Measurements from ENCODE around the gene TAF1.
"Not testable (repeated sequence)": the region's sequence is repeated elsewhere in the genome, so short reads cannot be mapped to it uniquely, and the experiment has no call there.

TAF1 gene

DNA sequence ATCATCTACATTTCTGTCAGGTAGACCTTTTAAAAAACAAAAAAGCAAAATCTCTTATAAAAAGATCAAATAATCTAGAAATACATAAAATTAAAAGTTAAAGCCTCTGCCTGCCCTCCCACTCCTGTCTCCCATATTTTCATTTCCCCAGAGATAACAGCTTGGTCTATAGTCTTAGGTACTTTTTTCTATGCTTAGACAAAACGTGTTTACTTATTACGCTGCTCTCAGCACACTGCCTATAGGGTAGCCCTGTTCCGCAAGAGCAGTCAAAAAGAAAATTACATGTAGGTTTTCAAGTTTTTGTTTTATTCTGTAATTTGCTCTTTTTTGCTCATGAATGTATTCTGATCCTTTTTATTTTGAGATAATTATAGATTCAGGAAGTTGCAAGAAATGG is 73.3 kb downstream of the TAF1 start:
- TF ChIP-seq, protein P1, sequence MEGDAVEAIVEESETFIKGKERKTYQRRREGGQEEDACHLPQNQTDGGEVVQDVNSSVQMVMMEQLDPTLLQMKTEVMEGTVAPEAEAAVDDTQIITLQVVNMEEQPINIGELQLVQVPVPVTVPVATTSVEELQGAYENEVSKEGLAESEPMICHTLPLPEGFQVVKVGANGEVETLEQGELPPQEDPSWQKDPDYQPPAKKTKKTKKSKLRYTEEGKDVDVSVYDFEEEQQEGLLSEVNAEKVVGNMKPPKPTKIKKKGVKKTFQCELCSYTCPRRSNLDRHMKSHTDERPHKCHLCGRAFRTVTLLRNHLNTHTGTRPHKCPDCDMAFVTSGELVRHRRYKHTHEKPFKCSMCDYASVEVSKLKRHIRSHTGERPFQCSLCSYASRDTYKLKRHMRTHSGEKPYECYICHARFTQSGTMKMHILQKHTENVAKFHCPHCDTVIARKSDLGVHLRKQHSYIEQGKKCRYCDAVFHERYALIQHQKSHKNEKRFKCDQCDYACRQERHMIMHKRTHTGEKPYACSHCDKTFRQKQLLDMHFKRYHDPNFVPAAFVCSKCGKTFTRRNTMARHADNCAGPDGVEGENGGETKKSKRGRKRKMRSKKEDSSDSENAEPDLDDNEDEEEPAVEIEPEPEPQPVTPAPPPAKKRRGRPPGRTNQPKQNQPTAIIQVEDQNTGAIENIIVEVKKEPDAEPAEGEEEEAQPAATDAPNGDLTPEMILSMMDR (conservative IDR thresholded peaks at IDR 0.05; ENCODE audit: low read depth), result no peak
- CTCF ChIA-PET, result no interaction called here
- POLR2A ChIA-PET (ENCODE audit: low non-redundant PET), result no interaction called here
- no peak for DNase-seq (ENCODE audit: low spot score)
- no peak overlapping the region for H3K27ac ChIP-seq

DNA sequence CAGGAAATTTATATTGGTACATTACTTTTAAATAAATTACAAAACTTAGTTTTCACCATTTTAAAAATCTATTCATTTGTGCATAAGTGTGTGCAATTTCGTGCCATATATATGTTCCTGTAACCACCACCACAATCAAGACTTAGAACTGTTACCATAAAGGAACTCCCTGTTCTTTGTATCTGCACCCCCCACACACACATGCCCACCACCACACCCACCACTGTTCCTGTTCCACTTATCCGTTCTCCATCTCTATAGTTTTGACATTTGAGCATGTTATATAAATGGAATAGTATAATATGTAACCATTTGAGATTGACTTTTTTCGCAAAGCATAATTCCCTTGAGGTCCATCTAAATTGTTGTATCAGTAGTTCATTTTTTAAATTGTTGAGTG is 73.7 kb downstream of the TAF1 start:
- H3K27ac ChIP-seq, result no peak overlapping the region
- ChIA-PET CTCF (no interaction called here), POLR2A (ENCODE audit: low non-redundant PET) (no interaction called here)
- TF ChIP-seq, protein P1 (conservative IDR thresholded peaks at IDR 0.05; ENCODE audit: low read depth), result no peak
- DNase-seq (ENCODE audit: low spot score), result no peak

GRCh38 chrX:71440401-71440800 is 74.2 kb downstream of the TAF1 start:
- ChIA-PET POLR2A (ENCODE audit: low non-redundant PET) (no interaction called here), CTCF (no interaction called here)
- DNase-seq (ENCODE audit: low spot score), result no peak
- TF ChIP-seq, protein P1 (conservative IDR thresholded peaks at IDR 0.05; ENCODE audit: low read depth), result no peak
- H3K27ac ChIP-seq, result no peak overlapping the region

DNA sequence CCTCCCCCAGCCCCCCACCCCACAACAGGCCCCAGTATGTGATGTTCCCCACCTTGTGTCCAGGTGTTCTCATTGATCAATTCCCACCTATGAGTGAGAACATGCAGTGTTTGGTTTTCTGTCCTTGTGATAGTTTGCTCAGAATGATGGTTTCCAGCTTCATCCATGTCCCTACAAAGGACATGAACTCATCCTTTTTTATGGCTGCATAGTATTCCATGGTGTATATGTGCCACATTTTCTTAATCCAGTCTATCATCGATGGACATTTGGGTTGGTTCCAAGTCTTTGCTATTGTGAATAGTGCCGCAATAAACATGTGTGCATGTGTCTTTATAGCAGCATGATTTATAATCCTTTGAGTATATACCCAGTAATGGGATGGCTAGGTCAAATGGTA is 75.7 kb downstream of the TAF1 start:
- POLR2A ChIA-PET (ENCODE audit: low non-redundant PET); H3K27ac ChIP-seq; CTCF ChIA-PET; DNase-seq (ENCODE audit: low spot score): not testable (repeated sequence)

DNA sequence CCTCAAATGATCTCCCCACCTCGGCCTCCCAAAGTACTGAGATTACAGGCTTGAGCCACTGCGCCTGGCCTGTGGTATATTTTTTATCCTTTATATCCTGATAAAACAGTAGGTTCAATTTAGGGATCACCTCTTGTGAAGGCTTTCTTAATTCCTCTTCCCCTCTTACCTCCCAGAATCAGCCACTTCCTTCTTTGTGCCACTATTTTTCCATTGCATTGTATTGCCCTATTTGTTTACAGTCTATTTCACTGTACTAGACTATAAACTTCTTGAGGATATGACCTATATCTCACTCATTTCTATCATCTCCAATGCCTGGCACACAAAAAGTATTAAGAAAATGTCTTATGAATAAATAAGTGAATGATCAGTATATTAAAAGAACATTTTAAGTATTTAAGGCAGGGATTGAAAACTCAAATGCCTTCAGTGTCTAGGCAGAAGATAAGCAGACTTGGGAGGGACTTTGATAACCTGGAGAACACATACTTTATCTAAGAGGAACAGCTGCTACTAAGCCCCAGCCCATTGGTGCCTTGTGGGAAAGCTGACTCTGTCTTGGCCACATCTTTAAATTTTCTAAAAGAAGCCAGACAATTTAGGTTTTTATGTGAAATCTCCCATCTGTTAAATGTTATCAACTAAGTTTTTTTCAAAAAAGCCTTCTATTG is 84.4 kb downstream of the TAF1 start:
- DNase-seq (ENCODE audit: low spot score), result no peak
- no peak overlapping the region for H3K27ac ChIP-seq
- TF ChIP-seq, protein P1 (conservative IDR thresholded peaks at IDR 0.05; ENCODE audit: low read depth), result no peak
- ChIA-PET POLR2A (ENCODE audit: low non-redundant PET) (no interaction called here), CTCF (no interaction called here)

- CTCF ChIA-PET, result not testable (repeated sequence)
Measured at GRCh38 chrX:71451518-71451917, 85.4 kb downstream of the TAF1 start.

DNA sequence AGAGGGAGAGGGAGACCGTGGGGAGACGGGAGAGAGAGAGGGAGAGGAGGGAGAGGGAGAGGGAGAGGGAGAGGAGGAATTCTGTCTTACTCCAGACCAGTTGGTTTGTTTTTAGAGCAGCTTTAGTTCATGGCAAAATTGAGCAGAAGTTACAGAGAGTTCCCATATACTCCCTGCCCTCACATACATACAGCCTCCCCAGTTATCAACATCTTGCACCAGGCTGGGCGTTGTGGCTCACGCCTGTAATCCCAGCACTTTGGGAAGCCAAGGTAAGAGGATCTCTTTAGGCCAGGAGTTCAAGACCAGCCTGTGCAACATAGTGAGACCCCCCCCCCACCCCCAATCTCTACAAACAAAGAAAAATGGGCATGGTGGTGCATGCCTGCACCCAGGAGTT is 86.9 kb downstream of the TAF1 start:
- ChIA-PET POLR2A (ENCODE audit: low non-redundant PET) (no interaction called here), CTCF (no interaction called here)
- no peak overlapping the region for H3K27ac ChIP-seq
- DNase-seq (ENCODE audit: low spot score), result no peak
- TF ChIP-seq, protein P1 (conservative IDR thresholded peaks at IDR 0.05; ENCODE audit: low read depth), result no peak

More at GRCh38 chrX:71451518-71451917, 85.4 kb downstream of the TAF1 start:
- H3K27ac ChIP-seq; POLR2A ChIA-PET (ENCODE audit: low non-redundant PET); DNase-seq (ENCODE audit: low spot score): not testable (repeated sequence)

DNA sequence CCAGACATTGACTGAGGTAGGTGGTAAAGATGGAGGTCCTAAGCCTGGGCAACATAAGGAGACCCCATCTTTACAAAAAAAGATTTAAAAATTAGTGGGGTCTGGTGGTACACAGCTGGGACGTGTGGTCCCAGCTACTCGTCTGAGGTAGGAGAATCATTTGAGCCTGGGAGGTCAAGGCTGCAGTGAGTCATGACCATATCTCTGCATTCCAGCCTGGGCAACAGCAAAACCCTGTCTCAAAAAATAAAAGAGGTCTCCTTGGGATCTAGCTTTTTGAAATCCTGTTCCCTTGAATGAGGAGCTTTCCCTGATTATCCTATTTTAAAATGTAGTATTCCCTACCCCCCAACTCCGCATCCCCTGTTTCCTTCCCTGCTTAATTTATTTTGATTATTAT is 88.1 kb downstream of the TAF1 start:
- no peak overlapping the region for H3K27ac ChIP-seq
- ChIA-PET CTCF (no interaction called here), POLR2A (ENCODE audit: low non-redundant PET) (no interaction called here)
- DNase-seq (ENCODE audit: low spot score), result no peak
- TF ChIP-seq, protein P1 (conservative IDR thresholded peaks at IDR 0.05; ENCODE audit: low read depth), result no peak
